ENCODE measurements around the gene ADAMTS6. TPM values are rescaled to one million over a fixed set of nuclear protein-coding genes. Genes with fewer than 3 reads are reported as not detected.

The ADAMTS6 gene
- total RNA-seq, 2 experiments from 2014 or later, result 1.1 to 1.9 TPM

- no peak for TF ChIP-seq CTCF (IDR thresholded peaks at IDR 0.05)
- DNase-seq (no peak), ATAC-seq (no peak)
- intact Hi-C loops (cut with micrococcal nuclease), result no loop called here
- ChIA-PET POLR2A (no interaction called here), CTCF (no interaction called here)
- no peak overlapping the region for H3K27ac Mint-ChIP-seq
- no peaks in the 10 kb centered on the region for H3K27me3 Mint-ChIP-seq
- peaks cover 11% of the 10 kb centered on the region for H3K36me3 Mint-ChIP-seq (ENCODE audit: low read depth)
- no peak overlapping the region for H3K4me3 Mint-ChIP-seq
- peaks cover 9% of the 10 kb centered on the region for H3K9me3 Mint-ChIP-seq
- no peaks in the 10 kb centered on the region for H3K4me1 Mint-ChIP-seq (ENCODE audit: low read depth)
Measured at GRCh38 chr5:65412842-65413241, 68.9 kb downstream of the ADAMTS6 start.

DNA sequence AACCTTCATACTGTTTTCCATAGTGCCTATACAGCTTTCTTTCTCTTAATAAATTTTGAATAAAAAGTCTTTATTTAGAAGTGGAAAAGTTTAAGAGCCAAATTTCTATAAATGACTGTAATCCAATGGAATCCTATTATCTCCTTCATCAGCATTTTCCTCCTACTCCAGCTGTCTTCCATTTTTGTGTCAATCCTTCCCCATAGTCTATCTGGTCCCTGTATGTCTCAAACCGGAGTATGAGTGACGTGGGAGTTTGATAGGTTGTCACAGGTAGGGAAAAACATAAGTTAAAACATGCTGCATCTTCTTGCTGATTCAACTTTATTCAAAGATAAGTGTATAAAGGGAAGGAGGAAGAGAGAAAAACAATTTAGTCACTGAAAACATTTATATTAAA, 70.4 kb downstream of the ADAMTS6 start:
- Mint-ChIP-seq H3K4me3 (no peak overlapping the region), H3K9me3 (peaks cover 4% of the 10 kb centered on the region), H3K27me3 (no peaks in the 10 kb centered on the region), H3K36me3 (ENCODE audit: low read depth) (peaks cover 12% of the 10 kb centered on the region), H3K27ac (no peak overlapping the region), H3K4me1 (ENCODE audit: low read depth) (no peaks in the 10 kb centered on the region)
- ChIA-PET CTCF (no interaction called here), POLR2A (no interaction called here)
- ATAC-seq (no peak), DNase-seq (no peak)
- intact Hi-C loops (cut with micrococcal nuclease), result no loop called here
- TF ChIP-seq CTCF (IDR thresholded peaks at IDR 0.05), result no peak

GRCh38 chr5:65395526-65396155, 86.1 kb downstream of the ADAMTS6 start:
- H3K27ac Mint-ChIP-seq, result no peak overlapping the region

DNA sequence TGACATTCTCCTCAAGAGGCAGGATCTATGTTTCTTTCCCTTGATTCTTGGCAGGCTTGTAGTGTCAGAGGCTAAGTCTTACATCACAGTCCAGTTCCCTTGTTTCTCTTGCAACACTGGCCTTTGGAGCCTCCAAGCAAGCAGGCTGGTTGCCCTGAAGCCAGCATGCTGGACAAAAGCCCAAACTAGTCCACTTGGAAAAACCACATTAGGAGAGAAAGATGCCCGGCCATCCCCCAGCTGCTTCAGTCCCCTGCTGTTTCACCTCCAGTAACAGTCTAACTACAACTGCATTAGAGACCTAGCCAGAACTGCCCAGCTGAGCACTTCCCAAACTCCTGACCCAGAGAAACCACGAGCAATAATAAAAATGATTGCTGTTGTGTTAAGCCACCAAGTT, 87.6 kb downstream of the ADAMTS6 start:
- DNase-seq (no peak), ATAC-seq (no peak)
- intact Hi-C loops (cut with micrococcal nuclease), result no loop called here
- Mint-ChIP-seq H3K36me3 (ENCODE audit: low read depth) (no peaks in the 10 kb centered on the region), H3K4me1 (ENCODE audit: low read depth) (no peaks in the 10 kb centered on the region), H3K27me3 (no peaks in the 10 kb centered on the region), H3K9me3 (no peaks in the 10 kb centered on the region), H3K4me3 (no peak overlapping the region), H3K27ac (no peak overlapping the region)
- TF ChIP-seq CTCF (IDR thresholded peaks at IDR 0.05), result no peak
- ChIA-PET POLR2A (no interaction called here), CTCF (no interaction called here)

More at GRCh38 chr5:65395526-65396155, 86.1 kb downstream of the ADAMTS6 start:
- no peaks in the 10 kb centered on the region for H3K9me3 Mint-ChIP-seq
- ChIA-PET POLR2A (no interaction called here), CTCF (no interaction called here)
- TF ChIP-seq CTCF (IDR thresholded peaks at IDR 0.05), result no peak
- no peaks in the 10 kb centered on the region for H3K4me1 Mint-ChIP-seq (ENCODE audit: low read depth)
- no peak for DNase-seq
- no peaks in the 10 kb centered on the region for H3K27me3 Mint-ChIP-seq
- H3K4me3 Mint-ChIP-seq, result no peak overlapping the region
- no peak for ATAC-seq
- H3K36me3 Mint-ChIP-seq (ENCODE audit: low read depth), result no peaks in the 10 kb centered on the region
- intact Hi-C loops (cut with micrococcal nuclease), result no loop called here

DNA sequence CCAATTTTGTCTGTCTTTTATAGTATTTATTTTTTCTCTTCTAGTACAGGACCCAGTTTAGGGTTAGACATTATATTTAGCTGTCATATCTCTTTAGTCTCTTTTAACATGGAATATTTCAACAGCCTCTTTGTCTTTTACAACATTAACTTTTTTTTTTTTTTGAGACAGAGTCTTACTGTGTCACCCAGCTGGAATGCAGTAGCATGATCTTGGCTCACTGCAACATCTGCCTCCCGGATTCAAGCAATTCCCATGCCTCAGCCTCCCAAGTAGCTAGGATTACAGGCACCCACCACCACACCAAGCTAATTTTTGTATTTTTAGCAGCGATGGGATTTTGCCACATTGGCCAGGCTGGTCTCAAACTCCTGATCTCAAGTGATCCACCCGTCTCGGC, 90.1 kb downstream of the ADAMTS6 start:
- POLR2A ChIA-PET, result no interaction called here
- no peak overlapping the region for H3K27ac Mint-ChIP-seq
- no peaks in the 10 kb centered on the region for H3K4me1 Mint-ChIP-seq (ENCODE audit: low read depth)
- H3K36me3 Mint-ChIP-seq (ENCODE audit: low read depth), result no peaks in the 10 kb centered on the region
- CTCF ChIA-PET, result no interaction called here
- intact Hi-C loops (cut with micrococcal nuclease), result no loop called here
- DNase-seq, result no peak
- ATAC-seq, result no peak
- TF ChIP-seq CTCF (IDR thresholded peaks at IDR 0.05), result no peak
- H3K9me3 Mint-ChIP-seq, result no peaks in the 10 kb centered on the region
- no peaks in the 10 kb centered on the region for H3K27me3 Mint-ChIP-seq
- H3K4me3 Mint-ChIP-seq, result no peak overlapping the region
